Activated gamma-delta T cell treated with Interleukin-2 at 50 U/mL for 16 hours (primary cell): ENCODE measurements around the gene HDAC9.

Experiments
- DNase-seq: peaks from one replicate; pipeline ENCODE4 v3.0.0-alpha.2; 2020

The HDAC9 gene

DNA sequence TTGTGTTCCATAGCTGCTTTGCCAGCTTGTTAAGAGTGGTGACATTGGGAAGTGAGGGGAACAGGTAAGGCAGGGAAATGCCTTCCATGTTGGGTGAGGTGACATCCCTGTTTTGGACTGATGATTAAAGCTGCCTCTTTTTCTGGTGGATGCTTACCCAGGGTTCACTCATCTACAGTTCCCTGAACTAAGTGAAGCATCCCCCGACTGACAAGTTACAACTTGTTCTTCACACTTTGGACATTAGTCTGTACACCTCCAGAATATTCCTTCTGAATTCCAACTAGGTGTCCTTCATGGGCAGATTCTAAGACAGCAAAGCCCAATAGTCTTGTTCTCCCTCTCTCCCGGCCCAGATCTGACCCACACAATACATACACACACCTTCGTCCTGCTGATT is 63.4 kb downstream of the HDAC9 start:
- no peak for DNase-seq

DNA sequence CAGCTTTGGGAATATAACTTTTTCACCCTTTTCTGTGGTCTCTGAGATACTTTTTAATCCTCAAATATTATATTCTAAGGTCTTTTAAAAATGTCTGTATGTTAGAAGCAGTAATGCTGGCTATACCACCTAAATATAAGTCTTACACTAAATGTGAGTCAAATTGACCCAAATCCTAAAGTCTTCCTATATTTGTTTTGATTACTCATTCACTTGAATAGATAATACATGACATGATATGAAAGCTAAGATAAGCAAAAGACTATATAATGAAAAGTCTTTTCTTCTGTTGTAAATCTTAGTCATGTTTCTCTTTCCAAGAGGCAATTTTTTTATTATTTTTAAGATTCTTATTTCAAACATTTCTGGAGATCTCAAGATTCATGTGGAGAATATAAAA is 64.2 kb downstream of the HDAC9 start:
- DNase-seq: no peak

DNA sequence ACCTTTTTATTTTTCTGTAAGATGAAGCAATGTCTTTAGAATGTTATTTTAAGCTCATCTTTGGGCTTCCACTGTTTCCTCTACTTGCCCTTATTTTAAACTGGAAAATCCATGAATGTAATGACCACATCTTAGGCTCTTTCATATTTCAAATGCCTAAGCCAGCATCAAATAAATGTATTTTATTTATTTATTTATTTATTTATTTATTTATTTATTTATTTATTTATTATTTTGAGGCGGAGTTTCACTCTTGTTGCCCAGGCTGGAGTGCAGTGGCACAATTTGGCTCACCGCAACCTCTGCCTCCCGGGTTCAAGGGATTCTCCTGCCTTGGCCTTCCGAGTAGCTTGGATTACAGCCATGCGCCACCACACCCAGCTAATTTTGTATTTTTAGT is 69.2 kb downstream of the HDAC9 start:
- DNase-seq: no peak

DNA sequence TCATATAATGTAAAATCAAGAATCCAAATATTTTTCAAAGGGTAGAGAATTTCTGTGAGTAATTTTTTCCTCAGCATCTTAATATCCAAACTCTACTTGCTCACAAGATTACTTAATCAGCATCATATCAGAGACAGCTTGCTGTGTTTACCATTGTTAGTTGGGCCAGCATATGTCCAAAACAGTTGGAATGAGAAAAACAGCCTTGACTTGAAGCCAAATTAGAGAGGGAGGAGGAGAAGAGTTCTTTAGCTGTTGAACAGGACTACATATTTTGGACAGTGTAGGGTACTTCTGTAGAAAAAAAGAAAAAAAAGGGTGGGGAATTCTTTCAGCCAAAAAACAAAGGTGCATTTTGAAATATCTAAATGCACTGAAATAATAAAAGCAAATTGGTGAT is 69.8 kb downstream of the HDAC9 start:
- no peak for DNase-seq

DNA sequence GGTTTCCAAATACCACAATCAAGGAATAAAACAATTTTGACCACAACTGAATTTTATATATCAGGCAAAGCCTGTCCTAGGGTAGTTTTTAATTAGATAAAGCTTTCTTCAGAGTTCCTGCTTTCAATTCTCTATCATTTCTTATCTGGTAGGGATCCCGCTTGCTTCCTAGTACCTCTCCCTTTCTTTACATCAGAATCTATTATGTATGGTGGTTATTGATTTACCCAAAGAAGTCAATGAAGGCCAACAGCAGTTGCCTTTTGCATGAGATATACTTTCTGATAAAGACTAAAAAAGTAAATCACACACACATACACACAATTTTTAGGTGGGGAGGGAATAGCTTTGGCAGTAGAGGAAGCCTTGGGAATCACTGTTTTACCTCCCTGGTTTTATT is 70.7 kb downstream of the HDAC9 start:
- no peak for DNase-seq

DNA sequence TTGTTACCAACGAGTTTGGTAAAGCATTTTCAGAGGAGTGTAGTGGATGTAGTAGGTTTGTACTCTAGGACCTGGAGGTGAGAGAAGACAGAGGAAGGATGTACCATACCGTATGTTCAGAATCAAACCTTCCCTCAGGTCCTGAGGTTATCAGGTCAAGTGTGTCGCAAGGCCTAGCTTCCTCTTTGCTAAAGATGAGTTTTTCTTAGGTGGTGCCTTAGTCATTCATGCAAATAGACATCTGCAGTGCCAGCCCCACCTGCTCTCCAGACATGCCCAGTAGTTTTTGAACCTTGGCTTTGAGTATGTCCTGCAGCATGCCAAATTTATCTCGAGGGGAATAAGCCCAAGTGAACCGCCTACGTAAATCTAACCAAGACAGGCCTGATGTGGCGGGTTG is 71.3 kb downstream of the HDAC9 start:
- DNase-seq: no peak

DNA sequence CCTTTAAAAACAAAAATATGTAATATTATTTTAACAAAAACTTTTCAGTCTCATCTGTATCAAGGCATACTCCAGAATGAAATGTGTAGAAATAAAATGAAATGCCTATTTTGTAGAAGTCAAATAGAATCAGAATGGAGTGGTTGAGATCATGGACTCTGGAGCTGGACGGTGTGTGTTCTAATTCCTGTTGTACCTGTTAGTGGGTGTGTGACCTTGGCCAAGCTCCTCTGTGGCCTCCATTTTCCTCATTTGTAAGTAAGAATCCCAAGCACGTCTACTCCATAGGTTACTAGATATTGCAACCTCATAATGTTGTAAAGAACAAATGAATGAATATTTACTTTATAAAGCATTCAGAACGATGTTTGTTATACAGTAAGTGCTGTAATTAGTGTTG is 74.9 kb downstream of the HDAC9 start:
- no peak for DNase-seq

DNA sequence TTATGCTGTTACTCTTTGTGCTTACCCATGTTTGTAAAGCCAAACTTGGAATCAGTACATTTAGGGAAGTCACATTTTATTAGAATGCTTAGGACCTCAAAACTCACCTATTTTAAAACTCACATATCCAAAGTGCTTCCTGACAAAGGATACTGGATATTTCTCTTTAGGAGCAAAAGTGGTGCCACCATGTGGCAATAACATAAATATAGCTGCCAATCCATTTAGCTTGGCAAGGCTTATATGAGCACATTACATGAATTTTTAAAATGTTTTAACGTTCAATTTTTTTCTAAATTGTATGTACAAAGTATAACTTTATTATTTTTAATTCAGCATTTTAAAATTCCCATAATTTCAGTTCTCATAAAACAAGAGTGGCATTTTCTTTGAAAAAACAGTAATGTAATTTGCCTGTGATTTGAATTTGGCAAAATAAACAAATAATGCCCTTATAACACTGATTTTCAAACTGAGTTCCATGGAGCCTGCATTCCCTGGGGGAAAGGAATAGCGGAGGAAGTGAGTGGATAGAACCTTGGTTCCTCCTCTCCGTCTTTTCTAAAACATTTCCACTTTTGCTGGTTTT is 75.4 kb downstream of the HDAC9 start:
- DNase-seq: no peak

DNA sequence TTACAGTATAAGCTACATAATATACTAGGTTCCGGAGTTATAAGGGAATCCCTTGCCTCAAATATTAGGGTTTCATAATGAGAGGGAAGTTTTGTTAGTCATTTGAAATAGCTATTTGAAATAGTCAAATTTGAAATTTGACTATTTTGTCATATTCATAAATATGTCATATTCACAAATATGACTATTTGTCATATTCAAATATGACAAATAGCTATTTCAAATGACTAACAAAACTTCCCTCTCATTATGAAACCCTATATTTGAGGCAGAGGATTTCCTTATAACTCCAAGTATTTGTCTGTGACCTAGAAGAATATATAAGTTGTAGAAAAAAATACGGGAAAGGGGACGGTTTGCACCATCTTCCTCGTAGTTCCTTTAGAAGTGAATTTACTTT is 76.6 kb downstream of the HDAC9 start:
- DNase-seq: no peak

DNA sequence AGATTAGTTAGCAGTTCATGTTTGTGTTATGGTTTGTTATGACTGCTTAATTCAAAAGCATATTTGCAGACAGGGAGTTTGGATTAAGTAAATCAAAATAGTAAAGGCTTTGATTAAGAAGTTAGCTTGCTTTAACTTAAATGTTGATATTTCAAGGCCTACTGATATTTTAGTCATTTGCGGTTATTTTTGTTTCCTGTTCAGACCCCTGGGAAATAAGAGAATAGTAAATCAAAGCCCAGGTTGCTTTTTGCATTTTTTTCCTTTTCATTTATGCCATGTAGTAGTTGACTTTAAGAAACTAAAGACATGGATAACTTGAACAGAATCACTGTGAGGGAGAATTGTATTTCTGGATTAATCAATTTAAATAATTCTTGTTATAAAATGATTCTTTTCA is 77.3 kb downstream of the HDAC9 start:
- no peak for DNase-seq

DNA sequence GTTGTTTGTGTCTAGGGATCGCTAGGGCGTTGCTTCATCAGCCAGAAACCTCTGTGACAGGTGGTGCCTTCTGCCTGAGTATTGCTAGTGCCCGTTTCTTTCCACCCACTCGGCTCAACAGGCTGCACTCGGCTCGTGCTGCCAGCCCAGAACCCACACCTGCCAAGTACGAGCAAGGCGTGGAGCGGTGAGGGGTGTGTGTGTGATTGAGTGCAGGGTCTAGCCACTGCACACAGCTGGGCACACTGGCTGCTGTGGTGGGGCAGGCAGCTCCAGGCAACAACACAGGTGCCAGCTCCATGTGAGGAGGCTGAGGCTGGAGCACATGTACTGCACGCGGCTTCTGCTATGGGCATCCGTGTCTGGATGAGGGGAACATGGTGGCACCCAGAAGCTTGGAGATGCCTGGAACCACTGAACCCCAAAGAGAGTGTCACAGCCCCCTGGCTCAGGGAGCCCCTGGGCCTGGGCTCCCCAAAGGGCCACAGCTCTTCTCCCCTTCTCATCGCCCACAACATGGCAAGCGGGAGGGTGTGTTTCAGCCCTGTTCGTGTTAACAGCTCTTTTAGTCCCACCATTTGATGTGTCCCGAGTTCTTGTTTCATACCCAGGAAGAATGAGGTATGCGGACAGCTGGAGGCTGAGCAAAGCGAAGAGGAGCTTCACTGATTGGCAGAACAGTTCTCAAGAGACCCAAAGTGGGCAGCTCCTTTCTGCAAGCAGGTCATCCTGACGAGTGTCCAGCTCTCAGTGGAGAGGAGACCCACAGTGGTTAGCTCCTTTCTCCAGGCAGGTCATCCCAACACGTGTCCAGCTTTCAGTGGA is 78.1 kb downstream of the HDAC9 start:
- DNase-seq: no peak

DNA sequence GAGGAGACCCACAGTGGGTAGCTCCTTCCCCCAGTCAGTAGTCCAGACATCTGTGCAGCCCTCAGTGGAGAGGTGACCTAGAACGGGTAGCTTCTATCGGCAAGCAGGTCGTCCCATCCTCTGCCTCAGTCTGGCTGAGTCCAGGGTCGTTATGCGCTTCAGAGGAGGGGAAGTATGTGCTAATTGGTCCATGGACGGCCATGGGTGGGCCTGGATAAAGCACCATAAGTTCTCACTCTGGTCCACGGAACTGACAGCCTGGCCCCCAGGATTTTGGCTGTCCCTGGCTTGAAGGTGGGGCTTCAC is 78.6 kb downstream of the HDAC9 start:
- no peak for DNase-seq

DNA sequence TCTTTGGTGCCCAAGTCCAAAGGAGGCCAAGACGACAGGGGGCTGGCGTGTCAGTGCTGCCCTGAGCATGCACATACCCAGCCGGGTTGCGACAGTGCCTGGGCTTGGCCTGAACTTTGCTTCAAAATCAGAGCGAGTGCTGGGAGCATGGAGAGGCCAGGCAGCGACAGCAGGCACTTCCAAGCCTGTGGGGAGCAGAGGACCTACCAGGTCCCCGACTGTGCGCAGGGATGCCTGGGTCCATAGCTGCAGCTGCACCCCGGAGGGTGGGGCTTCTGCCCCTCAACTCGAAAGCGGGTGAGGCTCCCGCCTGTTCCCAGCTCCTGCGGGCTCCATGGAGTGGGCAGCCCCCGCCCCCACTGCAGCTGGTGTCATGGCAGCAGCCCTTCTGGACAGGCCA is 79.1 kb downstream of the HDAC9 start:
- no peak for DNase-seq

DNA sequence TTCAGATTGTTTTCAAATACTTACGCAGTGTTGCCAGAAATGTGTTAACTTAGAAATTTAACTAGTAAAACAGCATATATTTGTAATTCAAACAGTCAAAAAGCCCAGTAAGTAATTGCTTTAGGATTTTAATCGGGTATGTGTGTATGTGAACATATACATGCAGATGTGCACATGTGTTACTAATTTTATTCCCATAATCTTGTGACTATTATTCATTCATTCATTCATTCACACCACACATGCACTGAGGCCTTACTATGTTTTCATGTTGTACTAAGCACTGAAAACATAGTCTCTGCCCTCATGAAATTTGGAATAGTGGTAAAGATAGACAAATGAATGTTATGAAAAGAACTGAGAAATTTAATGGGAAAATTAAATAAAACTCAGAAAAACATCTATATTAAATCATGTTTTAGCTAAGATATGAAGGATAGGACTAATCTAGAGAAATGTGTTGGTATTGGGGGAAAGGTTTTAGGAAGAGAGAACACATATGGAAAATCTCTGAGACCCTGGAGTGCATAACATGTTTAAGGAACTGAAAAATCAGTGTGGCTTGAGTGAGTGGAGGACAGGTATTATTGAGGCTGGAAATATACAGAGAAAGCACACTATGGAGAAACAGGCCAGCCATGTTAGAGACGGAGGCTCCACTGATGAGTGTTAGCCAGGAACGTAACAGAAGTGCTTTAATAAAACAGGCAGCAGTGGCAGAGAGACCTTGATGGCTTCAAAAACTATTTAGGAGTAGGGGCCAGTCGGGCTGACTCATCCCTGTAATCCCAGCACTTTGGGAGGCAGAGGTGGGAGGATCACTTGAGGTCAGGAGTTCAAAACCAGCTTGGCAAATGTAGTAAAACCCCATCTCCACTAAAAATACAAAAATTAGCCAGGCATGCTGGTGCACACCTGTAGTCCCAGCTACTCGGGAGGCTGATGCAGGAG is 80.3 kb downstream of the HDAC9 start:
- DNase-seq: no peak

DNA sequence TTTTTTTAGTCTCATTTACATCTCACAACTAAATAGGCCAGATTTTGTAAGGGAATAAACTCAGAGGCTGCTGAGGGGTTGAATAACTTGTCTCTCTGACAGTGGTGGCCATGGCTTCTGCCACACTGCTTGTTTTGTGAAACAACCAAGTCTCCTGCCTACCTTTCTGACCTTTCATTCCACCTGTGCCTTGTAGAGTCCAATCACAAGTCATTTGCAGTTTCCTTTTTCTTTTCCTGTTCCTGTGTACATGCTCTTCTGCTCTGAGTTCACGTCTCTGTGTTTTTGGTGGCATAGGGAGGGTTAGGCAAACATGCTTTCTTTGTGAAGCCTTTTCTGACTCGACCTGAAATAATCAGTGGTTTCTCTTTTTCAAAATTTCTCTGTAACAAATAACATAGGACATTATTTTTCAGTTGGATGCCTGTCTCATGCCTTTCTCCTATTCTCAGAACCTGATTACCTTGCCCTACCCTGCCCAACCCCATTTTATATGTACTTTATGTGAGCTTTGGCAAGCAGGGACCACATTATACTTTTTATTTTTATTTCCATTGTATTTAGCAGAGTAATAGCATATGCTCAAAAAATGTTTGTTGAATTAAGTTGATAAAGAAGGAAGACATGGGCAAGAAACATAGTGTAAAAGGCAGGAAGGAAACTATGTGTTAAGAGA is 81.7 kb downstream of the HDAC9 start:
- no peak for DNase-seq

DNA sequence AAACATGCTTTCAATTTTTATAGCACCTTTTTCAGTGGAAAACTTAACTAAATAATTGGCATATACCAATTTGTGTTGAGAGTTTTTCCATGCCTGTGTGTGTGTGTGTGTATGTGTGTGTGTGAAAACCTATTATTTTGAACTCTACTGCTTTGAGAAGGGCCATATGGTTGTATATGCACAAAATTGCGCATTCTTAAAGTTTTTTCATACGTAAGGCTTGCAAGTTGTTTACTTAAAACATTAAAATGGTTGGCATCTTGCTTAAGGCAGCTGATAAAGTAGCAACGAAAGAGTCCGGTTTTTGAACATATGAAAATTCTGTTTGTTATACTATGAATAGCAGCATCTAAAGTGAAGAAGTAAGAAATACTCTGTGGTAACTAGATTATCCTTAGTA is 84.1 kb downstream of the HDAC9 start:
- no peak for DNase-seq

DNA sequence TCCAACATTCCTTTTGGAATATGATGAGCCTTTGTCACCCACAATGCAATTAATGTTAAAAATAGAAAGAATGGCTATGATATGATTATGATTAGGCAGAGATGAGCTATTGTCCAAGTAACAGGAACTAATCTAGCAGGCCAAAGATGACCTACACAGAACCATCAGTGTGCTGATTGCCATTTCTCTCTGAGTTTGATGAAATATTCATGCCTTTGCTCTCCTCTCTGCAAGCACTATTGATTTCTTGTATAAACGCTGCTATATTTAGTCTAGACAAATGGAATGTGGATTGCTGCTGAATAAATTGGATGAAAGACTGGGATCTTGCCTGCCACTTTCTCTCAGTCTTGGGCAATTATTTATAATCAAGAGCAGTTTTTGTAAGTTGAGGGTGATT is 85.4 kb downstream of the HDAC9 start:
- no peak for DNase-seq

DNA sequence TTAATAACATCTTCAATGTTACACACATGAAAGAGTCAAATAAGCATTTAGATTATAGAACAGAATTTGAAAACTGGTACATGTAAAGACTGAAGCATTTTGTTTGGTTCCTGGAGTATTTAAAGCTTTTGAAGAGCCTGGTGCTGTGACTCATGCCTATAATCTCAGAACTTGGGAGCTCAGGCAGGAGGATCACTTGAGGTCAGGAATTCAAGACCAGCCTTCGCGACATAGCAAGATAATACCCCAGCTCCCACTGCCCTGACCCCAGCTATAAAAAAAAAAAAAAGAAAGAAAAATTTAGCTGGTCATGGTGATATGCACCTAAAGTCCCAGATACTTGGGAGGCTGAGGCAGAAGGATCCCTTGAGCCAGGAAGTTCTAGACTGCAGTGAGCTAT is 87.8 kb downstream of the HDAC9 start:
- DNase-seq: no peak

DNA sequence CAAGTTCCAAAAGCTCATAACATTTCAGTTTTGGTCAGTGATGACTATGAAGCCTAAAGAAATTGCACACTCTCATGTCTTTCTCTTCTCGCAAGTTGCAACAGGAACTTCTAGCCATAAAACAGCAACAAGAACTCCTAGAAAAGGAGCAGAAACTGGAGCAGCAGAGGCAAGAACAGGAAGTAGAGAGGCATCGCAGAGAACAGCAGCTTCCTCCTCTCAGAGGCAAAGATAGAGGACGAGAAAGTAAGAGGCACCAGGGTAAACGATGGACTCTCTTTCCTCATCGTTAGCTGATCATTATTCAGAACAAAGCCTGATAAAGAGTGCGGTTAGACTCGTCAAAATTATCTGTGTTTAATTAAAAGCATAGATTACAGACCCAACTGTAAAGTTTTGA is 94.7 kb downstream of the HDAC9 start:
- no peak for DNase-seq

DNA sequence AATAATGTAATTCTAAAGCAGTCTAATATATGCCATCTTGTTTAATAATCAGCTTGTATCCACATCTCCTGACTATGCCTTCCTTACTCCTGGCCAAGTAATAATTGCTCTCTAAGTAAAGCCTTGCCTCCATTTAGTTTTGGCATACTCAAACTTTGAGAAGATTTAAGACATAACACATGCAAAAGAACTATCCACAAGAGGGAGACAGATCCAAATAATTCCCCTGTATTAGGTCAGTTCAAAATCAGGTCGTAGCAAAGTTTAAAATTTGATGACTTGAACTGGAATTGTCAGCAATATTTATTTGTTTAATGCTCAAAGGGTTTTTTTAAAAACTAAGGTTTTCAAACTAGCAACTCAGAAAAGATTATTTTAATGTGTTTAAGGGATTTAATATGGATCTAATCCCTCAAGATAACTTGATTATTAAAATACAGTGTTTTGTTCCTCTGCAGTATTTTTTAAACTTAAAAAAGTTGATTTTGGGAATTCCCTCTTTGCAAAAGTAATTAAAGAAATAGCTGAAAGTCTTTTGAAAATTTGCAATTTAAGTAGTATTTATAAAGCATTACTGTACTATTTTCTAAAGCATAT is 95.3 kb downstream of the HDAC9 start:
- DNase-seq: no peak

DNA sequence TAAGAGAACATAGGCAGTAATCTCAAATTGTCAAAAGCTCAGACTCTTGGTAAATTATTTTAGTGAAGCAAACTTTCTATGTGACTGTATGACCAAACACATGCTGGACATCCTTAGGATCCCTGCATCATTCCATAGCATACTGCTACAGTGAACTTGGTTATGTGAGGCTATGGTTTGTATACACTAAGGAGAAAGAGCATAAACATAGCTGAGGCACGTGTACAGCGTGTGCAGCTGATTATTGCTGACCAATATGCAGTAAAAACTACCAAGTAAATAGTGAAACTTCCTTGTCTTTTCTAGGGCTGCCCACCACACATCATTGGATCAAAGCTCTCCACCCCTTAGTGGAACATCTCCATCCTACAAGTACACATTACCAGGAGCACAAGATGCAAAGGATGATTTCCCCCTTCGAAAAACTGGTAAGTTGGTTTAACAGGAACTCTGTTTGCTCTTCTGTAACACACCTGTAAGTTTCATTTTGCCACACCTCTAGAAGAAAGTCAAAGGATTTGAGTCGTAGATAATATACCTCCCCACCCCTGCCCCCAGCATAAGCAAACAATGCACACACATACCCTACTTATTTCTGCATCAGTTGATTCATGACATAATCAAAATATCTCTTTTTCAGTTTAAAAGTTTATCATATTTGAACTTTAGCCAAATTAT is 98.2 kb downstream of the HDAC9 start:
- no peak for DNase-seq

DNA sequence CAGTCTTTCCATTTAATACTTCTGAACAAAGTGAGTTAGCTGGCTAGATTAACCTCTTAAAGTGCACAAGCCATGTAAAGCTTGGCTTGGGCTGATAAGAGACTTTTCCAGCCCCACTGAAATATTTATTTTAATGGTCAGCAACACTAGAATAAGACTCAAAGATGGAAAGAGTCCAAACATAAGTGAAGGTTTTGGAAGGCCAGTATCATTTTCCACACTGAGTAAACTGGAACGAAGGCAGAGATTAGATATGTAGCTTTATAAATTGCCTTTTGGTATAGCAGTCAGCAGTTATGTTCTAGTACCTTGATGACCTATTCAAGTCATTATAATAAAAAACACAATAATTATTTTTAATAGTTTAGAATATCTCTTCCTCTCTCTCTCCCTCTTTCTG is 102.2 kb downstream of the HDAC9 start:
- DNase-seq: no peak
